Lower leg skin (tissue), 4 donors: ENCODE data around the gene EFL1. TPM values are rescaled to one million over a fixed set of nuclear protein-coding genes. Genes with fewer than 3 reads are reported as not detected.

Experiments used
- DNase-seq, 2 donors: peaks; one replicate each; pipeline ENCODE4 v3.0.0-alpha.2; 2019; ENCODE audit warnings: low spot score in 2 of 2
- H3K4me3 ChIP-seq: fragments of 200-600 bp; sonication (generic); 2 replicates; pipeline ENCODE4 v1.5.1; 2017; ENCODE audit warnings: mild to moderate bottlenecking, low read depth; ENCODE audit not compliant: poor library complexity, severe bottlenecking
- POLR2A ChIP-seq, 2 donors: fragments of 450-650 bp; IDR thresholded peaks; one replicate each; pipeline ENCODE4 v1.6.1; 2016 to 2017; ENCODE audit warnings: antibody characterized with exemption in 2 of 2, mild to moderate bottlenecking in 1 of 2, moderate library complexity in 1 of 2
- WGBS, 2 donors: methylation state at CpG; one replicate each; pipeline ENCODE4 v1.1.5; 2018; 5-methylcytosine and 5-hydroxymethylcytosine counted together
- intact Hi-C: fragments of 100-400 bp; cut with DNase I; formaldehyde crosslinking; loops from one replicate; pipeline ENCODE4 v1.15.0; 2023; ENCODE audit warnings: low total_unique reads
- total RNA-seq, 4 donors: library from RNA; depleted of rRNA; stranded (reverse); fragments of >200 nt; gene quantifications; one replicate each; pipeline ENCODE4 v1.1.0, GENCODE V29; 2016
- TF ChIP-seq, protein P1 (sequence below), 3 donors: fragments of 450-650 bp; IDR thresholded peaks; one replicate each; pipeline ENCODE4 v1.5.1; 2016; ENCODE audit warnings: antibody characterized with exemption in 3 of 3, mild to moderate bottlenecking in 3 of 3, moderate library complexity in 2 of 3

The EFL1 gene
- total RNA-seq, 4 donors from 2014 or later: 17.8 to 20.7 (median 19.5) TPM

DNA sequence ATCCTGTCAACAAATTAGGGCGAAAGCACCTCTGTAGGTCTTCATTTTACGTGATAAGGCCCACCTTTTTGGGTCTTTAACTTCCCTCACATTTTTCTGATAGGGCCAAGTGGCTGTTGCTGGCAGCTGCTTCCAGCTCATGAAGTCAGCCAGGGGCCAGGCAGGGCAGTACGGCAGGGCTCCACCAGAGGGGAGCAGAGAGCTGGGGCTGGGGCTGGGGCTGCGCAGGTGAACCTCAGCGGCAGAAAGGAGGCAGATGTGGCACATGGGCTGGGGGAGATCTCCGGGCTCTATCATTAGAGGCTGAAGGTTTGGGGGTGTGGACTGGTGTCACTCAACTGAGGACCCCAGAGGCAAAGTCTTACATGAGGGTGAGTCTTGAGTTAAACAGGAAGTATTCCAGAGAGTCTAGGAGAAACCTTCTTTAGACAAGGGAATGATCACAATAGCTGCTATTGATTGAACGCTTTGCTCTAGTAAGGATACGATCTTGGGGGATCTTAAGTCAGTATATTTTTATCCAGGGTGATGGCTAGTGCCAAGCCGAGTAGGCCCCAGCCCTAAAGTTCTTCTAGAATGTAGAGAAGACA is 153.9 kb downstream of the EFL1 start:
- WGBS, 2 donors: 55 to 66% methylated on average over 9 of the region's 9 CpGs
- peak; percentile 30 to 92 for DNase-seq
- no peak overlapping the region for H3K4me3 ChIP-seq
- no peak for TF ChIP-seq POLR2A (IDR thresholded peaks at IDR 0.05)
- TF ChIP-seq, protein P1, sequence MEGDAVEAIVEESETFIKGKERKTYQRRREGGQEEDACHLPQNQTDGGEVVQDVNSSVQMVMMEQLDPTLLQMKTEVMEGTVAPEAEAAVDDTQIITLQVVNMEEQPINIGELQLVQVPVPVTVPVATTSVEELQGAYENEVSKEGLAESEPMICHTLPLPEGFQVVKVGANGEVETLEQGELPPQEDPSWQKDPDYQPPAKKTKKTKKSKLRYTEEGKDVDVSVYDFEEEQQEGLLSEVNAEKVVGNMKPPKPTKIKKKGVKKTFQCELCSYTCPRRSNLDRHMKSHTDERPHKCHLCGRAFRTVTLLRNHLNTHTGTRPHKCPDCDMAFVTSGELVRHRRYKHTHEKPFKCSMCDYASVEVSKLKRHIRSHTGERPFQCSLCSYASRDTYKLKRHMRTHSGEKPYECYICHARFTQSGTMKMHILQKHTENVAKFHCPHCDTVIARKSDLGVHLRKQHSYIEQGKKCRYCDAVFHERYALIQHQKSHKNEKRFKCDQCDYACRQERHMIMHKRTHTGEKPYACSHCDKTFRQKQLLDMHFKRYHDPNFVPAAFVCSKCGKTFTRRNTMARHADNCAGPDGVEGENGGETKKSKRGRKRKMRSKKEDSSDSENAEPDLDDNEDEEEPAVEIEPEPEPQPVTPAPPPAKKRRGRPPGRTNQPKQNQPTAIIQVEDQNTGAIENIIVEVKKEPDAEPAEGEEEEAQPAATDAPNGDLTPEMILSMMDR (IDR thresholded peaks at IDR 0.05): peak in 1 of 3 donors; percentile 14
- intact Hi-C loops: no loop called here

DNA sequence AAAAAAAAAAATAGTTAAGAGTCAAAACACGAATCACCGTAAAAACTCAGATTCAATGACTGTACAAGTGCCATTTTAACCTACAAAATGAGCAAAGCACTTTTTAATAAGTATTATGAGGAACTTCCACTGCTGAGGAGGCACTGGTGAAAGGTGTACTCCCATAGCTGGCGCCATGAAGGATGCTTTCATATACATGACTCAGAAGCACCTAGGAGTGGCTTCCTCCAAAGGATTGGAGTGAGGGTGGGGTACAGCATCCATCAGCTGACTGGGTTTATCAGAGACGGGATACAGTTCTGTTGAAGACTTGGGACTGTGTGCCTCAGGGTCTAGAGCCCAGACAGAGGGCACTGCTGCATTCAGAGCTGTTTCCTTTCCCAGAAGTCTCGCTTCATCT is 155.9 kb downstream of the EFL1 start:
- H3K4me3 ChIP-seq: no peak overlapping the region
- DNase-seq: no peak
- intact Hi-C loops: no loop called here
- WGBS, 2 donors: 69 to 85% methylated on average over 5 of the region's 5 CpGs
- TF ChIP-seq POLR2A (IDR thresholded peaks at IDR 0.05): no peak
- TF ChIP-seq, protein P1 (IDR thresholded peaks at IDR 0.05): no peak

DNA sequence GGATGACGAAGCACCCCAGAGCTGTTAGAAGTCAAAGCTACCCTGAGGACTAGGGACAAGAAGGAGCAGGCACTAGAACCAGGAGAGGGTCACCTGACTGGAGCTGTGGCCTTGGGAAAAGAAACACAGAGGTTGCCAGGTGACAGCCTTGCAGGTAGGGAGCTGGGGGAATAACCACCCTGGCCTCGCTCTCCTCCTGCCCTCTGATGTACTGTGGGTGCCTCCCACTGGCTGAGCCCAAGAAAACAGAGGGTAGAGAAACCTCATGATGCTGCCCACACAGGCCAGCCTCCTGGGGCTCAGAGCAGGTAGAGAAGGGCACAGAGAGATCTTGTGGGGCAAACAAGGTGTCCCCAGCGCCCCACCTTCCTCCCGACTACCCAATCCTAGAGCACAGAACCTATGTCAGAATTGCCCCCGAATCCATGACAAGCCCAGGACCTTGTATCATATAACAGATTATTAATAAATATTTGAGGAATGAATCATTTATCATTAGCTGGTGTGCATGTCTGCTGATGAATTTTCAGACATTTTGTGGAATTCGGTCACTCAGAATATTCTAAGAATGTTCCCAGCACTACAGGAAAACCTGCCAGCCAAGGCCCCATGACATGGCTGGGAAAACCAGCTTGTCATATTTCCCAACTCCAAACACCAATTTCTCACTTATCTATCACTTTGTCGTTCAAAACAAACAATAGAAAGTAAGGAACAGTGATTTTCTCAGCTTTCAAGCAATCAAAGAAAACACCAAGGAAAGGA is 156.9 kb downstream of the EFL1 start:
- no peak for TF ChIP-seq POLR2A (IDR thresholded peaks at IDR 0.05)
- TF ChIP-seq, protein P1 (IDR thresholded peaks at IDR 0.05): no peak
- 51 to 68% methylated on average over 7 of the region's 7 CpGs for WGBS, 2 donors
- intact Hi-C loops: no loop called here
- no peak for DNase-seq
- H3K4me3 ChIP-seq: no peak overlapping the region

DNA sequence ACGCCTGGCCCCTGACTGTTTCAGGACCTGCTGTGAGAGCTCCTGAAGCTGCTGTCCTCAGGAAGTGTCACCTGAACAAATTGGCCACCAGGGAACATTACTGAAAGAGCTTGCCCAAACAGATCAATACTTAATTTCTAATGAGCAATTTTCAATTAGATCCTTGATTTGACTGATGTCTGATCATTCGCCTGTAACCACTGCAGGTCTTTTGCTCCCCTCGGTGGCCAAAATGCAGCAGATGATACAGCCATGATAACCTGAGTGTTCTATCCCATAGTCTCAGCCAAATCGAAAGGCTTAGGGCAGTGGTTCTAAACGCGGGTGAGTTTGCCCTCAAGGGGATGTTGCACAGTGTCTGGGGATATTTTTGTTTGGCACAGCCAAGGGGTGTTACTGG is 159.1 kb downstream of the EFL1 start:
- TF ChIP-seq POLR2A (IDR thresholded peaks at IDR 0.05): no peak
- H3K4me3 ChIP-seq: no peak overlapping the region
- 70 to 71% methylated on average over 6 of the region's 6 CpGs for WGBS, 2 donors
- intact Hi-C loops: no loop called here
- no peak for DNase-seq

DNA sequence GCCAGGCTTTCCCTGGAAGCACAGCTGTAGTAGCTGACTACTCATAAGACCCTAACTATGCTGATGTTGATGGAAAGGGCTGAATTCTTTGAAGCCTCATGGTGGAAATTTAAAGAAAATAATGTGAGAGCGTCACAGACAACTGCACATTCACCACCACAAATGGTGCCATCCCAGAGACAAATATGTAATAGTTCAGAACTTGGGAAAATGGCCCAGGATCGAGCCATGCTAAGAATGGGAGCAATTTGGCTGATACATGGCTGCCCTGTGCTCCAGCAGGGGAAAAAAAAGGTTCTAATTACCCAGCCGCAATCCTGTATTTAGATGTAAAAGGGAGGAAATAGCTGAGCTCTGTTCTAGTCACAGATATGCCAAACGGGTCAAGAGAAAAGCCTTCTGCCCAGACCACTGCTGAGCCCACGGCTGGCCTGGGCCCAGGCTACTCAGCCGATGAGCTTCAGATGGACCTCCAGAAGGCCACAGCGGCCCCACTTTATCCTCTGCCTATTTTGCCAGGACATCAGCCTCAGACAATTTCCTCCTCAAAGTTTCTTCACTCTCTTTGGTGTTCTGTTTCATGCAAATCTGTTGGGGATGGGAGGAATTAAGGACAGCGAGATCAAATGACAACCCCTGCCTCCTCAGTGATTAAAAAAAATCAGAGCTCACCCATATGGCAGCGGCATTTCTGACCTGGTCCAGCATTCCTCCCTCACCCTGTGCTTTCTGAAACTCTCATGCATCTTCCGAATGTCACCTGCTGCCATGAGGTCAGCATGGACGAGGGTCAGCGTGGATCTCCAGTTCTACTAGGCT is 162.2 kb downstream of the EFL1 start:
- DNase-seq: no peak
- intact Hi-C loops: no loop called here
- WGBS, 2 donors: 50 to 56% methylated on average over 12 of the region's 12 CpGs
- no peak overlapping the region for H3K4me3 ChIP-seq
- TF ChIP-seq, protein P1 (IDR thresholded peaks at IDR 0.05): no peak
- no peak for TF ChIP-seq POLR2A (IDR thresholded peaks at IDR 0.05)

DNA sequence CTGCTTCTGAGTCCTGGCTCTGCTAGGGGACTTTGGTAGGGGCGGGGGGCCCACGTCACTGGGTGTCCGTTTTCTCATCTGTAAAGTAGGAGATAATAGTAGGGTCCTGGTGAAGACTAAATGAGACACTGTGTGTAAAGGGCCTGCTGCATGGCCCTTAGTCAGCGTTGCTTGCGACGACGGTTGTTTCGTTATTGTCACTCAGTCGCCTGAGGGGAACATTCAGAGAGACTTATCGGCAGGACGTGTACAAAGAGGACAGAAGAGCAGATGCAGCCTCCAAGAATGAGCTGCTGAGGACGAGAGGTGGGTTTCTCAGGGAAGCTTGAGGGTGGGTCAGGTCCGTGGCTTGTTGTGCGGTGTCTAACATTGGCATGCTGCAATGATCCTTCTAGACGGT is 163.9 kb downstream of the EFL1 start:
- no peak overlapping the region for H3K4me3 ChIP-seq
- DNase-seq: no peak
- intact Hi-C loops: no loop called here
- WGBS, 2 donors: 88 to 90% methylated on average over 15 of the region's 15 CpGs
- no peak for TF ChIP-seq POLR2A (IDR thresholded peaks at IDR 0.05)
- TF ChIP-seq, protein P1 (IDR thresholded peaks at IDR 0.05): no peak
